PFSK-1 (cell line): Measurements from ENCODE around the gene TEX38.
A peak's percentile ranks its signal among the peaks of the same experiment; 100 is the strongest.

ENCODE experiments used
- FOXP2 ChIP-seq: optimal IDR thresholded peaks from 2 replicates; pipeline ENCODE3; 2011; ENCODE audit warnings: borderline replicate concordance, control low read depth, inconsistent platforms; ENCODE audit not compliant: insufficient read depth; ENCODE audit errors: extremely low read length, extremely low read depth
- POLR2AphosphoS5 ChIP-seq: IDR thresholded peaks from 2 replicates; pipeline ENCODE4 v1.6.1; 2012; ENCODE audit warnings: low read depth, mild to moderate bottlenecking, control low read depth, low read length, moderate library complexity
- REST ChIP-seq, 2 experiments: IDR thresholded peaks; 2 replicates each; pipeline versions ENCODE4 v1.6.1 to v1.8.0; 2011 to 2012; ENCODE audit warnings: low read depth in 2 of 2, low read length in 2 of 2, control low read depth in 1 of 2, inconsistent platforms in 1 of 2, mild to moderate bottlenecking in 1 of 2, moderate library complexity in 1 of 2; ENCODE audit not compliant: insufficient read depth in 1 of 2
- SIN3A ChIP-seq: IDR thresholded peaks from 2 replicates; pipeline ENCODE4 v1.6.1; 2012; ENCODE audit warnings: mild to moderate bottlenecking, low read length, moderate library complexity, borderline replicate concordance; ENCODE audit not compliant: insufficient read depth
- TAF1 ChIP-seq: IDR thresholded peaks from 2 replicates; pipeline ENCODE4 v1.6.1; 2012; ENCODE audit warnings: low read length, control low read depth, borderline replicate concordance; ENCODE audit not compliant: insufficient read depth

The TEX38 gene

GRCh38 chr1:46659307-46659870 lies 12.3 kb upstream of the TEX38 start:
- TF ChIP-seq REST (IDR thresholded peaks at IDR 0.05; ENCODE audit: insufficient read depth in 1 of 2, low read depth in 2 of 2, low read length in 2 of 2), result no peak
- no peak for TF ChIP-seq POLR2AphosphoS5
- TF ChIP-seq TAF1, result no peak
- no peak for TF ChIP-seq FOXP2
- no peak for TF ChIP-seq SIN3A

DNA sequence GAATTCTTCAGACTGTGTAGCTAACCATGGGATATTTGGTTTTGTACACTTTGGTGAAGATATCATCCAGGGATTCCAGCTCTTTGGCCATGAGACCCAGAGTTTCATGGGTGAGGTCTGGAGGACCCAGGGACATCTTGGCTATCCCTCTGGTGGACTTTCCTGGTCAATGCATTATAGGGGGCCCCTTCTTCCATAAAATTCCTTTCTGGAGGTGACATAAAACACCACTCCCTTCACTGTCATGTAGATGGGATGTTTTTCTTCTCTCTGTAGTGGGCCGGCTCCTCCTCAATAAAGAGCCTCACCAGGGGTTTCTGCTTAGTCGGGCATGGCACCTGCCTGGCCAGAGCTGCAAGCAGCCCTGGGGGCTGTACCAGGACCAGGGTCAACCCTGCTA lies 5.7 kb upstream of the TEX38 start:
- TF ChIP-seq POLR2AphosphoS5, result no peak
- TF ChIP-seq TAF1, result no peak
- TF ChIP-seq REST (IDR thresholded peaks at IDR 0.05; ENCODE audit: insufficient read depth in 1 of 2, low read depth in 2 of 2, low read length in 2 of 2), result no peak
- TF ChIP-seq FOXP2, result no peak

- TF ChIP-seq REST (IDR thresholded peaks at IDR 0.05; ENCODE audit: insufficient read depth in 1 of 2, low read depth in 2 of 2, low read length in 2 of 2) (0 out of 4 replicates have a peak, but pooled peaks of 1 of the 2 experiments have one; percentile 13), SIN3A (no peak), FOXP2 (peak; percentile 47), TAF1 (0 out of 2 replicates have a peak, but pooled peaks have one; percentile 59), POLR2AphosphoS5 (no peak)
These were observed 3.6 kb upstream of the TEX38 start, which contains the start of gene ATPAF1 for GRCh38 chr1:46667782-46668760. Gene ATPAF1, minus strand, starts transcription at chr1:46668364. Its CDS starts 42 bp downstream, at chr1:46668322.

GRCh38 chr1:46670134-46670533 lies 1.5 kb upstream of the TEX38 start:
- TF ChIP-seq POLR2AphosphoS5 (no peak), FOXP2 (no peak), REST (IDR thresholded peaks at IDR 0.05; ENCODE audit: insufficient read depth in 1 of 2, low read depth in 2 of 2, low read length in 2 of 2) (no peak), TAF1 (no peak)

DNA sequence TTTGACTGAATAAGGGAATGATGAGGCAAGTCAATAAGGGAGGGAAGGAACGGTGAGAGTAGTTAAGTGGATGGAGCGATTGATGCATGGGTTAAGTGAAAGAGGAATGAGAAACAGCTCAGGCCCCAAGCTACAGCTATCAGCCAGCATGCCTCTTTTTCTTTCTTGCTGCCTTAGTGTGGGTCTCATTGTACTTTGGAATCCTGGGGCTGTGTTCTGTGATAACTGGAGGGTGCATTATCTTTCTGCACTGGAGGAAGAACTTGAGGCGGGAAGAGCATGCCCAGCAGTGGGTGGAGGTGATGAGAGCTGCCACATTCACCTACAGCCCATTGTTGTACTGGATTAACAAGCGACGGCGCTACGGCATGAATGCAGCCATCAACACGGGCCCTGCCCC lies 1.0 kb downstream of the TEX38 start:
- TF ChIP-seq SIN3A (no peak), REST (IDR thresholded peaks at IDR 0.05; ENCODE audit: insufficient read depth in 1 of 2, low read depth in 2 of 2, low read length in 2 of 2) (no peak), POLR2AphosphoS5 (no peak), TAF1 (no peak), FOXP2 (no peak)
